Measurements from ENCODE around the gene FLT3. TPM values are rescaled to one million over a fixed set of nuclear protein-coding genes. Genes with fewer than 3 reads are reported as not detected.

Gene FLT3
- total RNA-seq, 1 donor, result not detected

GRCh38 chr13:27979001-27979643, 121.3 kb downstream of the FLT3 start:
- H3K4me3 ChIP-seq (ENCODE audit: low read depth, low read length), result no peak overlapping the region
- no peak for DNase-seq (ENCODE audit: low read depth)
- no peak for TF ChIP-seq CTCF (IDR thresholded peaks at IDR 0.05; ENCODE audit: insufficient read depth, low read depth, low read length)

- no peak for TF ChIP-seq CTCF (IDR thresholded peaks at IDR 0.05; ENCODE audit: insufficient read depth, low read depth, low read length)
- DNase-seq (ENCODE audit: low read depth), result no peak
- H3K4me3 ChIP-seq (ENCODE audit: low read depth, low read length), result no peak overlapping the region
Observed at GRCh38 chr13:27978301-27978968, 121.9 kb downstream of the FLT3 start.

- no peak for DNase-seq (ENCODE audit: low read depth)
- no peak for TF ChIP-seq CTCF (IDR thresholded peaks at IDR 0.05; ENCODE audit: insufficient read depth, low read depth, low read length)
- no peak overlapping the region for H3K4me3 ChIP-seq (ENCODE audit: low read depth, low read length)
Observed at GRCh38 chr13:27977476-27978300, 122.7 kb downstream of the FLT3 start.

- no peak overlapping the region for H3K4me3 ChIP-seq (ENCODE audit: low read depth, low read length)
- no peak for DNase-seq (ENCODE audit: low read depth)
- no peak for TF ChIP-seq CTCF (IDR thresholded peaks at IDR 0.05; ENCODE audit: insufficient read depth, low read depth, low read length)
Observed at GRCh38 chr13:27976362-27977091, 123.8 kb downstream of the FLT3 start.

GRCh38 chr13:27975564-27976361, 124.6 kb downstream of the FLT3 start:
- no peak for TF ChIP-seq CTCF (IDR thresholded peaks at IDR 0.05; ENCODE audit: insufficient read depth, low read depth, low read length)
- H3K4me3 ChIP-seq (ENCODE audit: low read depth, low read length), result no peak overlapping the region
- DNase-seq (ENCODE audit: low read depth), result no peak

All from fibroblast of villous mesenchyme (primary cell).